Esophagus muscularis mucosa (tissue), 3 donors: Measurements from ENCODE around the gene TBL1XR1.

ENCODE experiments used
- EP300 ChIP-seq: sonication (generic); formaldehyde crosslinking; IDR thresholded peaks from one replicate; pipeline ENCODE4 v1.6.1; 2017; ENCODE audit warnings: antibody characterized with exemption
- TF ChIP-seq, protein P1 (sequence below), 3 experiments: fragments of 200-600 bp in 2 of 3; fragments of 450-650 bp in 1 of 3; sonication (generic) in 2 of 3; IDR thresholded peaks; one replicate each; pipeline ENCODE4 v1.5.1; 2017 to 2019; ENCODE audit warnings: antibody characterized with exemption in 3 of 3, mild to moderate bottlenecking in 2 of 3, moderate library complexity in 1 of 3

DNA sequence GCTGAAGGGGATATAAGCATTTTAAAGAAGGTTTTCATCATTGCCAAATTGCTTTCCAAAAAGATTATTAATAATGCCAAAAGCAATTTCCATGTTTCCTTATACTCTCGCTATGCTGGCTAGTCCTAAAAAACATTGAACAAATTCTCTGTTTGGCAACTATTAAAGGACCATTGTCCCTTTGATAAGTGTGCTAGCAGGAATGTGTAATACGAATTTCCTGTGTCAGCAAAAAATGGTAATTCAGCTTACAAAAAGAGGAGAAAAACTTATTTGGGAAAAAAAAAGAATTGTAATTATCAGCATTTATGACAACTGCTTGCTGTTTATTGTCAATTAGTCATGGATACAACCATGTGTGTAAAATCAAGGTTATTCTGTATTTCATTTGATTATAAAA is 138.6 kb downstream of the TBL1XR1 start:
- TF ChIP-seq, protein P1, sequence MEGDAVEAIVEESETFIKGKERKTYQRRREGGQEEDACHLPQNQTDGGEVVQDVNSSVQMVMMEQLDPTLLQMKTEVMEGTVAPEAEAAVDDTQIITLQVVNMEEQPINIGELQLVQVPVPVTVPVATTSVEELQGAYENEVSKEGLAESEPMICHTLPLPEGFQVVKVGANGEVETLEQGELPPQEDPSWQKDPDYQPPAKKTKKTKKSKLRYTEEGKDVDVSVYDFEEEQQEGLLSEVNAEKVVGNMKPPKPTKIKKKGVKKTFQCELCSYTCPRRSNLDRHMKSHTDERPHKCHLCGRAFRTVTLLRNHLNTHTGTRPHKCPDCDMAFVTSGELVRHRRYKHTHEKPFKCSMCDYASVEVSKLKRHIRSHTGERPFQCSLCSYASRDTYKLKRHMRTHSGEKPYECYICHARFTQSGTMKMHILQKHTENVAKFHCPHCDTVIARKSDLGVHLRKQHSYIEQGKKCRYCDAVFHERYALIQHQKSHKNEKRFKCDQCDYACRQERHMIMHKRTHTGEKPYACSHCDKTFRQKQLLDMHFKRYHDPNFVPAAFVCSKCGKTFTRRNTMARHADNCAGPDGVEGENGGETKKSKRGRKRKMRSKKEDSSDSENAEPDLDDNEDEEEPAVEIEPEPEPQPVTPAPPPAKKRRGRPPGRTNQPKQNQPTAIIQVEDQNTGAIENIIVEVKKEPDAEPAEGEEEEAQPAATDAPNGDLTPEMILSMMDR (IDR thresholded peaks at IDR 0.05): no peak
- no peak for TF ChIP-seq EP300
